PC-9 (cell line): ENCODE data around the gene UQCRQ.

ENCODE experiments used
- CTCF ChIP-seq: fragments of 200-600 bp; sonication (generic); conservative IDR thresholded peaks from 2 replicates; pipeline ENCODE4 v1.6.1; 2017; ENCODE audit warnings: mixed run types, antibody characterized with exemption, mild to moderate bottlenecking, moderate library complexity
- EZH2 ChIP-seq: fragments of 200-600 bp; sonication (generic); IDR thresholded peaks from 2 replicates; pipeline ENCODE4 v1.8.0; 2017; ENCODE audit warnings: antibody characterized with exemption, low read depth

- TF ChIP-seq CTCF: no peak
- no peak for TF ChIP-seq EZH2
Observed at GRCh38 chr5:132916086-132916485, 49.6 kb downstream of the UQCRQ start.
